Hepatocyte (in vitro differentiated cells): ENCODE data around the gene BCOR. TPM values are rescaled to one million over a fixed set of nuclear protein-coding genes. Genes with fewer than 3 reads are reported as not detected.

Experiments used
- DNase-seq: peaks from one replicate; pipeline ENCODE4 v3.0.0-alpha.2; 2016; ENCODE audit warnings: low spot score
- H2AFZ ChIP-seq: fragments of 200-600 bp; sonication (generic); 2 replicates; pipeline ENCODE4 v1.6.0; 2016; ENCODE audit warnings: antibody characterized with exemption, mild to moderate bottlenecking
- H3K27ac ChIP-seq: fragments of 200-600 bp; sonication (generic); 2 replicates; pipeline ENCODE4 v1.5.1; 2016; ENCODE audit warnings: mild to moderate bottlenecking
- H3K27me3 ChIP-seq: fragments of 200-600 bp; sonication (generic); 2 replicates; pipeline ENCODE4 v1.6.1; 2016
- H3K36me3 ChIP-seq: fragments of 200-600 bp; sonication (generic); replicated peaks from 2 replicates; pipeline ENCODE4 v1.5.1; 2016; ENCODE audit warnings: low read depth; ENCODE audit not compliant: insufficient read depth
- H3K4me1 ChIP-seq: fragments of 200-600 bp; sonication (generic); 2 replicates; pipeline ENCODE4 v1.5.1; 2016; ENCODE audit warnings: mild to moderate bottlenecking, moderate library complexity; ENCODE audit not compliant: insufficient read depth
- H3K4me2 ChIP-seq: fragments of 200-600 bp; sonication (generic); 2 replicates; pipeline ENCODE4 v1.6.0; 2016
- H3K4me3 ChIP-seq: fragments of 200-600 bp; sonication (generic); 2 replicates; pipeline ENCODE4 v1.5.1; 2016; ENCODE audit warnings: mild to moderate bottlenecking
- H3K79me2 ChIP-seq: fragments of 200-600 bp; sonication (generic); 2 replicates; pipeline ENCODE4 v1.6.0; 2017; ENCODE audit warnings: mild to moderate bottlenecking
- H3K9me2 ChIP-seq: fragments of 200-600 bp; sonication (generic); replicated peaks from 2 replicates; pipeline ENCODE4 v1.6.0; 2017; ENCODE audit warnings: mild to moderate bottlenecking; ENCODE audit not compliant: insufficient read depth
- H3K9me3 ChIP-seq: fragments of 200-600 bp; sonication (generic); 2 replicates; pipeline ENCODE4 v1.5.1; 2016; ENCODE audit warnings: low read depth, mild to moderate bottlenecking
- H4K20me1 ChIP-seq: fragments of 200-600 bp; sonication (generic); 2 replicates; pipeline ENCODE4 v1.6.0; 2016; ENCODE audit warnings: mild to moderate bottlenecking; ENCODE audit not compliant: insufficient read depth, poor library complexity, severe bottlenecking
- EZH2 ChIP-seq: fragments of 200-600 bp; sonication (generic); IDR thresholded peaks from 2 replicates; pipeline ENCODE4 v1.6.1; 2016; ENCODE audit warnings: antibody characterized with exemption, mild to moderate bottlenecking, borderline replicate concordance
- EZH2phosphoT487 ChIP-seq: fragments of 200-600 bp; sonication (generic); IDR thresholded peaks from one replicate; pipeline ENCODE4 v1.6.1; 2018; ENCODE audit warnings: antibody characterized with exemption, mild to moderate bottlenecking, low read depth, moderate library complexity; ENCODE audit not compliant: unreplicated experiment, severe bottlenecking
- WGBS: methylation state at CpG from one replicate; pipeline ENCODE4 v1.1.6; 2016; ENCODE audit warnings: low lambda C conversion rate; ENCODE audit errors: missing lambda C conversion rate; 5-methylcytosine and 5-hydroxymethylcytosine counted together
- polyA plus RNA-seq: library from polyadenylated mRNA; unstranded; fragments of >200 nt; fragmentation: Nextera tagmentation; extraction: Ambion mirVana; gene quantifications from 2 replicates; pipeline ENCODE4 v1.2.1, GENCODE V29; 2016
- total RNA-seq: library from RNA; depleted of rRNA; stranded (reverse); fragments of >200 nt; gene quantifications from 2 replicates; pipeline ENCODE4 v1.2.3, GENCODE V29; 2014
- TF ChIP-seq, protein P1 (sequence below): fragments of 200-600 bp; sonication (generic); IDR thresholded peaks from 2 replicates; pipeline ENCODE4 v1.5.1; 2016; ENCODE audit warnings: antibody characterized with exemption, mild to moderate bottlenecking; ENCODE audit not compliant: poor library complexity

BCOR gene
- total and polyA plus RNA-seq, 2 experiments from 2014 or later: 13.6 to 22.9 TPM

DNA sequence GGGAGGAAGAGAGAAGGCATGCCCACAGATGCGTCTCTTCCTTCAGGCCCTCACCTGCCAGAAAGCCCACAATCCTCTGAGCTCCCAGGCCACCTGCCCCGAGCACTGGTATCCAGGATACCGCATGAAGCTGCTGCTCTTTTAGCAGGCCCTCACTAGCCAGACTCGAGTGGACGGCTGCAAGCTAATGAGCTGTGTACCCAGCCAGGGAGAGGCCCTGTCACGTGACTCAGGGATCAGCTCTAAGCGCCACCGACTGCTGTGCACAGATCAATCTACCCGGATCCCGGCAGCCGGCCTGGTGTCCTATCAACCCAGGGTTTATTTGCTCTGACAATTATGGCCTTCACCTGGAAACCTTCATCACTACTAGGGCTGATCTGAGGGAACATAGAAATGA lies 39.0 kb downstream of the BCOR start:
- Histone ChIP-seq H3K9me2 (no peaks in the 10 kb centered on the region), H3K4me3 (no peak overlapping the region), H3K27ac (no peak overlapping the region), H3K27me3 (no peaks in the 10 kb centered on the region), H3K4me2 (no peak overlapping the region), H3K9me3 (no peaks in the 10 kb centered on the region), H2AFZ (no peak overlapping the region), H4K20me1 (no peaks in the 10 kb centered on the region), H3K79me2 (no peaks in the 10 kb centered on the region), H3K4me1 (peaks cover 9% of the 10 kb centered on the region), H3K36me3 (no peaks in the 10 kb centered on the region)
- peak; percentile 55 for DNase-seq
- 67% methylated on average over 11 of the region's 11 CpGs for WGBS
- TF ChIP-seq, protein P1, sequence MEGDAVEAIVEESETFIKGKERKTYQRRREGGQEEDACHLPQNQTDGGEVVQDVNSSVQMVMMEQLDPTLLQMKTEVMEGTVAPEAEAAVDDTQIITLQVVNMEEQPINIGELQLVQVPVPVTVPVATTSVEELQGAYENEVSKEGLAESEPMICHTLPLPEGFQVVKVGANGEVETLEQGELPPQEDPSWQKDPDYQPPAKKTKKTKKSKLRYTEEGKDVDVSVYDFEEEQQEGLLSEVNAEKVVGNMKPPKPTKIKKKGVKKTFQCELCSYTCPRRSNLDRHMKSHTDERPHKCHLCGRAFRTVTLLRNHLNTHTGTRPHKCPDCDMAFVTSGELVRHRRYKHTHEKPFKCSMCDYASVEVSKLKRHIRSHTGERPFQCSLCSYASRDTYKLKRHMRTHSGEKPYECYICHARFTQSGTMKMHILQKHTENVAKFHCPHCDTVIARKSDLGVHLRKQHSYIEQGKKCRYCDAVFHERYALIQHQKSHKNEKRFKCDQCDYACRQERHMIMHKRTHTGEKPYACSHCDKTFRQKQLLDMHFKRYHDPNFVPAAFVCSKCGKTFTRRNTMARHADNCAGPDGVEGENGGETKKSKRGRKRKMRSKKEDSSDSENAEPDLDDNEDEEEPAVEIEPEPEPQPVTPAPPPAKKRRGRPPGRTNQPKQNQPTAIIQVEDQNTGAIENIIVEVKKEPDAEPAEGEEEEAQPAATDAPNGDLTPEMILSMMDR: no peak
- TF ChIP-seq EZH2phosphoT487: no peak
- no peak for TF ChIP-seq EZH2

DNA sequence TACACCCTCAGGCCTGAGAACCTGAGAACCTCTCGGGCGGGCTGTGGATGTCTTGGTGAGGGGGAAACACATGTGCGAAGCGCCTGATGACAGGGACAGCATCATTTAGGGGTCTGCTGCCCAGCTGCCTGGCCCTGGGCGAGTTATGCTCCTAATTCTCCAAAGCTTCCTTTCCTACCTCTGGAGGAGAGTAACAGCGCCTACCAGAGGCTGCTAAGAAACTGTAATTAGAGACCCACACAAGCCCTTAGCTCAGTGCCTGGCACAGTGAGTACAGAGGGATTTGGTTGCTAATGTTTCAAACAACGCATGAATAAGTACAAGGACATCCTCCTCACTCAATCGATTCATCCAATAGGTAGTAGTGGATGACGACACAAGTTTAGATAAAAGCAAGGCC lies 40.4 kb downstream of the BCOR start:
- no peaks in the 10 kb centered on the region for H3K9me3 ChIP-seq
- no peak overlapping the region for H2AFZ ChIP-seq
- no peaks in the 10 kb centered on the region for H3K79me2 ChIP-seq
- peaks cover 5% of the 10 kb centered on the region for H3K36me3 ChIP-seq
- TF ChIP-seq, protein P1: no peak
- no peak for TF ChIP-seq EZH2phosphoT487
- TF ChIP-seq EZH2: no peak
- DNase-seq: no peak
- no peaks in the 10 kb centered on the region for H3K27me3 ChIP-seq
- 92% methylated on average over 9 of the region's 9 CpGs for WGBS
- H4K20me1 ChIP-seq: no peaks in the 10 kb centered on the region
- no peaks in the 10 kb centered on the region for H3K9me2 ChIP-seq
- H3K4me1 ChIP-seq: peaks cover 6% of the 10 kb centered on the region
- no peak overlapping the region for H3K4me2 ChIP-seq
- H3K27ac ChIP-seq: no peak overlapping the region
- H3K4me3 ChIP-seq: no peak overlapping the region

DNA sequence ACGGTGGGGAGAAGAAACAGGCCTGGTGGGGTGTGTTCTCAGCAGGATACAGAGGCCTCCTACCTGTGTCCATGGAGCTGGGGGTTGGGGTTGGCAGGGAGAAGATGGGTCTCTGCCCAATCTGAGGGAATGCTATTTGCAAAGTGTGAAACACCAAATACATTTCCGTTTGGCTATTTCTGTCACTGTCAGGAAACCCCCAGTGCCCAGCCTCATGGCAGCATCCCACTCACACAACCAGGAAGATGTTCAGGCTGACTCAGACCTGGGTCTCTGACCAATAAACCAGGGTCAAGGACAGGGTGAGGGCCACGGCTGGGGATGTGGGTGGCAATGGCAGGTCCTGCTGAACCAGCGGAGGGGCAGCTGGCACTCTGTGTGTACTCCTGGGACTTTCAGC lies 41.3 kb downstream of the BCOR start:
- Histone ChIP-seq H3K27me3 (no peaks in the 10 kb centered on the region), H3K9me2 (no peaks in the 10 kb centered on the region), H3K4me2 (no peak overlapping the region), H3K27ac (no peak overlapping the region), H3K4me1 (no peaks in the 10 kb centered on the region), H3K79me2 (no peaks in the 10 kb centered on the region), H3K4me3 (no peak overlapping the region), H3K9me3 (peaks cover under 1% of the 10 kb centered on the region), H2AFZ (no peak overlapping the region), H4K20me1 (no peaks in the 10 kb centered on the region), H3K36me3 (peaks cover 8% of the 10 kb centered on the region)
- WGBS: 66% methylated on average over 4 of the region's 4 CpGs
- DNase-seq: no peak
- TF ChIP-seq EZH2phosphoT487 (no peak), EZH2 (no peak)
- TF ChIP-seq, protein P1: no peak

DNA sequence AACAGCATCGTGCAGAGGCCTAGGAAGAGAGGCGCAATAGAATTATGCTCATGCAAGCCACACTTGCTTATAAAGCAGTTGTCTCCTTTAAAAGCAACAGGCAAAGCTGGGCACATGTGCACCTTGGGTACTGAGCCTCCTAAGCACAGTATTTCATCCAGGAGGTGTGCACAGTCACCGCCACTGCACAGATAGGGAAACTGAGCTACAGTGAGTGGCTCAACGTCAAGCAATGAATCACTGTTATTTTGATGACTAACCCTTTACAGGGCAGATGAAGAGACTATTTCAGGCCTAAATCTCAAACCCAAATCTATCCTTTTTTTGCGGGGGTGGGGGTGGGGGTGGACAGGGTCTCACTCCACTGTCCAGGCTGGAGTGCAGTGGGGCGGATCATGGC lies 42.3 kb downstream of the BCOR start:
- Histone ChIP-seq H3K36me3 (peaks cover 8% of the 10 kb centered on the region), H3K9me3 (peaks cover 10% of the 10 kb centered on the region), H3K27ac (peak overlapping the region; percentile 17), H3K79me2 (no peaks in the 10 kb centered on the region), H3K9me2 (no peaks in the 10 kb centered on the region), H3K4me3 (no peak overlapping the region), H4K20me1 (no peaks in the 10 kb centered on the region), H3K4me2 (no peak overlapping the region), H3K27me3 (no peaks in the 10 kb centered on the region), H2AFZ (no peak overlapping the region), H3K4me1 (no peaks in the 10 kb centered on the region)
- no peak for DNase-seq
- WGBS: 85% methylated on average over 6 of the region's 6 CpGs
- TF ChIP-seq EZH2phosphoT487 (no peak), EZH2 (no peak)
- TF ChIP-seq, protein P1: no peak
